Measurements from ENCODE around the gene RASL11A.
A peak's percentile ranks its signal among the peaks of the same experiment; 100 is the strongest.
"Not testable (repeated sequence)": the region's sequence is repeated elsewhere in the genome, so short reads cannot be mapped to it uniquely, and the experiment has no call there.

Gene RASL11A

GRCh38 chr13:27270594-27271520 lies at the start of gene RASL11A:
RASL11A (plus strand) TSS chr13:27270830; CDS start chr13:27270945, 115 bp downstream.
- peak; percentile 76 for DNase-seq

- not testable (repeated sequence) for DNase-seq
Observed at GRCh38 chr13:27222100-27222499, 48.5 kb upstream of the RASL11A start.

- no peak for DNase-seq
Observed at GRCh38 chr13:27226991-27227390, 43.6 kb upstream of the RASL11A start.

GRCh38 chr13:27228131-27228530 lies 42.5 kb upstream of the RASL11A start:
- no peak for DNase-seq

- no peak for DNase-seq
Observed at GRCh38 chr13:27229642-27230041, 41.0 kb upstream of the RASL11A start.

- no peak for DNase-seq
Observed at GRCh38 chr13:27233964-27234363, 36.7 kb upstream of the RASL11A start.

GRCh38 chr13:27236478-27236877 lies 34.2 kb upstream of the RASL11A start:
- DNase-seq, result no peak

- no peak for DNase-seq
Observed at GRCh38 chr13:27242702-27243101, 27.9 kb upstream of the RASL11A start.

- no peak for DNase-seq
Observed at GRCh38 chr13:27245610-27246009, 25.0 kb upstream of the RASL11A start.

- DNase-seq, result no peak
Observed at GRCh38 chr13:27250833-27251165, 19.8 kb upstream of the RASL11A start.

- DNase-seq, result peak; percentile 90
Observed at GRCh38 chr13:27251166-27252091, 19.2 kb upstream of the RASL11A start, which contains the start of gene RPL21. RPL21 (plus strand) TSS chr13:27251558; CDS start chr13:27253777, 2,219 bp downstream.

- no peak for DNase-seq
Observed at GRCh38 chr13:27252467-27252866, 18.2 kb upstream of the RASL11A start.

- DNase-seq, result no peak
Observed at GRCh38 chr13:27257233-27257568, 13.4 kb upstream of the RASL11A start.

GRCh38 chr13:27257648-27258253 lies 12.9 kb upstream of the RASL11A start:
- no peak for DNase-seq

- DNase-seq, result no peak
Observed at GRCh38 chr13:27258637-27259386, 11.8 kb upstream of the RASL11A start.

- no peak for DNase-seq
Observed at GRCh38 chr13:27259831-27260230, 10.8 kb upstream of the RASL11A start.

GRCh38 chr13:27261396-27261795 lies 9.2 kb upstream of the RASL11A start:
- DNase-seq, result no peak

GRCh38 chr13:27263438-27263837 lies 7.2 kb upstream of the RASL11A start:
- DNase-seq, result no peak

- DNase-seq, result no peak
Observed at GRCh38 chr13:27264181-27264580, 6.4 kb upstream of the RASL11A start.

- DNase-seq, result no peak
Observed at GRCh38 chr13:27264648-27265047, 6.0 kb upstream of the RASL11A start.

GRCh38 chr13:27266917-27267316 lies 3.7 kb upstream of the RASL11A start:
- no peak for DNase-seq

- DNase-seq, result no peak
Observed at GRCh38 chr13:27267596-27267995, 3.0 kb upstream of the RASL11A start.
